C4-2B (cell line): Measurements from ENCODE around the gene PCED1B.

ENCODE experiments used
- CTCF ChIP-seq: fragments of 450-650 bp; conservative IDR thresholded peaks from 2 replicates; pipeline ENCODE4 v1.5.1; 2017; ENCODE audit warnings: mild to moderate bottlenecking
- ZFX ChIP-seq: fragments of 450-650 bp; IDR thresholded peaks from 2 replicates; pipeline ENCODE4 v1.6.1; 2017

GRCh38 chr12:47067771-47068431 lies 11.5 kb upstream of the PCED1B start:
- no peak for TF ChIP-seq CTCF
- no peak for TF ChIP-seq ZFX
